H1 (cell line): ENCODE measurements around the gene NCK1. TPM values are rescaled to one million over a fixed set of nuclear protein-coding genes. Genes with fewer than 3 reads are reported as not detected.

Source experiments
- CTCF ChIA-PET: fragments of 300-600 bp; sonication (Branson Sonifier 250); formaldehyde crosslinking; loops from one replicate; lab custom pipeline; 2021; ENCODE audit not compliant: partially characterized antibody; lab: Charles Lee
- POLR2A ChIA-PET: fragments of 300-600 bp; sonication (Branson Sonifier 250); formaldehyde crosslinking; loops from one replicate; lab custom pipeline; 2021; ENCODE audit warnings: inconsistent platforms; ENCODE audit not compliant: partially characterized antibody; lab: Charles Lee
- DNase-seq, 2 experiments: peaks; one replicate each; pipeline versions ENCODE4 v3.0.0 to v3.0.0-alpha.2; 2010 to 2022; ENCODE audit warnings: low spot score in 2 of 2, low read depth in 1 of 2, mixed read lengths in 1 of 2
- FAIRE-seq: peaks from 2 replicates; lab custom pipeline; 2011; peaks lifted over from hg19 to GRCh38; lab: Jason Lieb, UNC
- H2AFZ ChIP-seq: 2 replicates; pipeline ENCODE4 v1.8.1; 2012; ENCODE audit warnings: low read length, inconsistent platforms
- H2AK5ac ChIP-seq: 2 replicates; pipeline ENCODE4 v1.6.1; 2013; ENCODE audit warnings: low read depth, low read length
- H2BK120ac ChIP-seq: replicated peaks from 2 replicates; pipeline ENCODE3; 2013; ENCODE audit warnings: low read depth, low read length, inconsistent platforms
- H2BK12ac ChIP-seq: 2 replicates; pipeline ENCODE4 v1.6.1; 2013; ENCODE audit warnings: low read depth, low read length
- H2BK15ac ChIP-seq: 2 replicates; pipeline ENCODE4 v1.6.1; 2013; ENCODE audit warnings: low read length
- H2BK20ac ChIP-seq: 2 replicates; pipeline ENCODE4 v1.6.1; 2013; ENCODE audit warnings: low read length
- H2BK5ac ChIP-seq: 2 replicates; pipeline ENCODE4 v1.6.1; 2013; ENCODE audit warnings: low read depth, low read length
- H3K14ac ChIP-seq: 2 replicates; pipeline ENCODE4 v1.6.1; 2013; ENCODE audit warnings: inconsistent platforms; ENCODE audit not compliant: insufficient read length
- H3K18ac ChIP-seq: 2 replicates; pipeline ENCODE4 v1.6.1; 2013; ENCODE audit warnings: low read length; ENCODE audit errors: extremely low read depth
- H3K23ac ChIP-seq: 2 replicates; pipeline ENCODE4 v1.6.1; 2013; ENCODE audit warnings: inconsistent platforms; ENCODE audit not compliant: insufficient read length
- H3K23me2 ChIP-seq: 2 replicates; pipeline ENCODE4 v1.6.1; 2013; ENCODE audit warnings: low read depth, low read length
- H3K27ac ChIP-seq: 2 replicates; pipeline ENCODE4 v1.6.1; 2011; ENCODE audit warnings: low read depth, low read length, inconsistent platforms
- H3K27me3 ChIP-seq, 4 experiments: replicated peaks in 1 of 4; 1 replicate in 1 of 4; 2 replicates in 3 of 4; pipeline versions ENCODE4 v1.6.1 to v1.8.1; 2011 to 2013; ENCODE audit warnings: low read length in 3 of 4, mild to moderate bottlenecking in 3 of 4, inconsistent platforms in 2 of 4, mixed read lengths in 2 of 4, moderate library complexity in 1 of 4; ENCODE audit not compliant: control insufficient read depth in 3 of 4, insufficient read depth in 3 of 4; ENCODE audit errors: extremely low read depth in 1 of 4
- H3K36me3 ChIP-seq, 4 experiments: 2 replicates each; pipeline versions ENCODE4 v1.6.1 to v1.8.1; 2011 to 2013; ENCODE audit warnings: mild to moderate bottlenecking in 4 of 4, low read length in 3 of 4, moderate library complexity in 2 of 4, control low read depth in 1 of 4, inconsistent platforms in 1 of 4; ENCODE audit not compliant: insufficient read depth in 4 of 4, control insufficient read depth in 2 of 4
- H3K4ac ChIP-seq: replicated peaks from 2 replicates; pipeline ENCODE3; 2013; ENCODE audit warnings: low read length, low read depth, mixed read lengths, inconsistent platforms; ENCODE audit not compliant: insufficient read length
- H3K4me1 ChIP-seq, 4 experiments: replicated peaks in 1 of 4; 1 replicate in 1 of 4; 2 replicates in 3 of 4; pipeline versions ENCODE4 v1.6.1 to v1.8.1; 2011 to 2013; ENCODE audit warnings: low read length in 3 of 4, inconsistent platforms in 2 of 4, mixed read lengths in 1 of 4; ENCODE audit not compliant: insufficient read depth in 4 of 4, control insufficient read depth in 3 of 4
- H3K4me2 ChIP-seq, 2 experiments: 2 replicates each; pipeline versions ENCODE4 v1.6.1 to v1.8.1; 2011 to 2013; ENCODE audit warnings: low read depth in 2 of 2, low read length in 2 of 2, control low read depth in 1 of 2, inconsistent platforms in 1 of 2, mild to moderate bottlenecking in 1 of 2; ENCODE audit not compliant: insufficient read depth in 1 of 2
- H3K4me3 ChIP-seq, 4 experiments: fragments of 200-600, 300-600 bp in 1 of 4; sonication (generic), shearing (Covaris generic), sonication (Bioruptor Twin) in 1 of 4; 2 replicates each; pipeline versions ENCODE4 v1.5.1 to v1.8.1; 2011 to 2016; ENCODE audit warnings: low read length in 4 of 4, low read depth in 3 of 4, control low read depth in 2 of 4, inconsistent platforms in 2 of 4, mild to moderate bottlenecking in 2 of 4, mixed read lengths in 1 of 4, moderate library complexity in 1 of 4; ENCODE audit not compliant: insufficient read depth in 2 of 4; ENCODE audit errors: extremely low read depth in 1 of 4
- H3K56ac ChIP-seq: replicated peaks from 2 replicates; pipeline ENCODE3; 2013; ENCODE audit warnings: low read depth, mild to moderate bottlenecking, mixed read lengths, low read length, inconsistent platforms; ENCODE audit not compliant: insufficient read length
- H3K79me1 ChIP-seq: 2 replicates; pipeline ENCODE4 v1.6.1; 2013; ENCODE audit warnings: low read depth, low read length, control low read depth
- H3K79me2 ChIP-seq, 2 experiments: 2 replicates each; pipeline versions ENCODE4 v1.6.1 to v1.8.1; 2012 to 2013; ENCODE audit warnings: low read length in 2 of 2, mild to moderate bottlenecking in 2 of 2, inconsistent platforms in 1 of 2; ENCODE audit not compliant: insufficient read depth in 2 of 2, control insufficient read depth in 1 of 2
- H3K9ac ChIP-seq, 4 experiments: replicated peaks in 1 of 4; 1 replicate in 1 of 4; 2 replicates in 3 of 4; pipeline versions ENCODE4 v1.6.1 to v1.8.1; 2011 to 2013; ENCODE audit warnings: low read depth in 3 of 4, low read length in 3 of 4, control low read depth in 2 of 4, mild to moderate bottlenecking in 2 of 4, moderate library complexity in 2 of 4, inconsistent platforms in 1 of 4; ENCODE audit errors: extremely low read depth in 1 of 4
- H3K9me3 ChIP-seq, 2 experiments: 2 replicates each; pipeline versions ENCODE4 v1.6.1 to v1.8.1; 2012 to 2013; ENCODE audit warnings: mild to moderate bottlenecking in 2 of 2, moderate library complexity in 2 of 2, control low read depth in 1 of 2, inconsistent platforms in 1 of 2, low read depth in 1 of 2, low read length in 1 of 2, mixed read lengths in 1 of 2; ENCODE audit not compliant: insufficient read depth in 2 of 2
- H4K20me1 ChIP-seq, 2 experiments: replicated peaks in 1 of 2; 2 replicates each; pipeline versions ENCODE3 to v1.8.1; 2011 to 2013; ENCODE audit warnings: inconsistent platforms in 2 of 2, low read length in 2 of 2, mild to moderate bottlenecking in 1 of 2; ENCODE audit not compliant: insufficient read depth in 2 of 2, control insufficient read depth in 1 of 2
- H4K5ac ChIP-seq: 2 replicates; pipeline ENCODE4 v1.6.1; 2013; ENCODE audit warnings: low read length, low read depth, mixed read lengths, inconsistent platforms; ENCODE audit not compliant: insufficient read length
- H4K8ac ChIP-seq: 2 replicates; pipeline ENCODE4 v1.8.0; 2013; ENCODE audit warnings: mild to moderate bottlenecking, moderate library complexity, low read length, inconsistent platforms; ENCODE audit not compliant: insufficient read depth; ENCODE audit errors: extremely low read depth
- H4K91ac ChIP-seq: replicated peaks from 2 replicates; pipeline ENCODE3; 2013; ENCODE audit warnings: low read length, mixed read lengths, inconsistent platforms; ENCODE audit not compliant: insufficient read length
- BACH1 ChIP-seq: IDR thresholded peaks from 2 replicates; pipeline ENCODE4 v1.6.1; 2012; ENCODE audit warnings: low read length, improper control_type of control experiment
- CBX5 ChIP-seq: fragments of 300-800, 300-1000 bp; sonication (generic); IDR thresholded peaks from 2 replicates; pipeline ENCODE4 v1.7.1; 2016; ENCODE audit warnings: antibody characterized with exemption, low read length, low read depth
- CEBPB ChIP-seq: IDR thresholded peaks from 2 replicates; pipeline ENCODE4 v1.6.1; 2012; ENCODE audit warnings: low read depth, low read length
- CREB1 ChIP-seq: IDR thresholded peaks from 2 replicates; pipeline ENCODE4 v1.6.1; 2012; ENCODE audit warnings: inconsistent platforms
- E2F6 ChIP-seq: IDR thresholded peaks from 2 replicates; pipeline ENCODE4 v1.6.1; 2012; ENCODE audit warnings: inconsistent platforms
- FOSL1 ChIP-seq: IDR thresholded peaks from 2 replicates; pipeline ENCODE4 v1.6.1; 2011; ENCODE audit warnings: mild to moderate bottlenecking, low read depth, low read length, moderate library complexity; ENCODE audit not compliant: insufficient read depth
- HDAC2 ChIP-seq, 2 experiments: fragments of 300-600 bp in 1 of 2; sonication (generic) in 1 of 2; IDR thresholded peaks; 2 replicates each; pipeline ENCODE4 v1.6.1; 2011 to 2012; ENCODE audit warnings: low read depth in 2 of 2, low read length in 2 of 2, mild to moderate bottlenecking in 2 of 2, moderate library complexity in 2 of 2, borderline replicate concordance in 1 of 2, inconsistent platforms in 1 of 2
- JUN ChIP-seq: IDR thresholded peaks from 2 replicates; pipeline ENCODE4 v1.6.1; 2011; ENCODE audit warnings: low read depth, mild to moderate bottlenecking, improper control_type of control experiment, low read length
- JUND ChIP-seq: IDR thresholded peaks from 2 replicates; pipeline ENCODE4 v1.6.1; 2011; ENCODE audit warnings: mild to moderate bottlenecking, improper control_type of control experiment, low read length
- POLR2AphosphoS5 ChIP-seq: IDR thresholded peaks from 2 replicates; pipeline ENCODE4 v1.6.1; 2011; ENCODE audit warnings: low read depth, low read length
- RXRA ChIP-seq: IDR thresholded peaks from 2 replicates; pipeline ENCODE4 v1.6.1; 2011; ENCODE audit warnings: low read depth, mild to moderate bottlenecking, low read length, moderate library complexity; ENCODE audit not compliant: insufficient read depth
- SIRT6 ChIP-seq: IDR thresholded peaks from one replicate; pipeline ENCODE4 v1.7.1; 2012; ENCODE audit warnings: low read length, inconsistent platforms
- SP1 ChIP-seq: IDR thresholded peaks from 2 replicates; pipeline ENCODE4 v1.6.1; 2011; ENCODE audit warnings: low read depth, low read length
- TAF7 ChIP-seq: optimal IDR thresholded peaks from 2 replicates; pipeline ENCODE3; 2011; ENCODE audit warnings: low read depth, mild to moderate bottlenecking, inconsistent platforms, low read length, moderate library complexity, borderline replicate concordance
- WGBS, 2 experiments: shearing (Covaris generic) in 1 of 2; methylation state at CpG; one replicate each; pipeline versions ENCODE4 v1.1.6 to v1.1.7; 2013 to 2015; ENCODE audit warnings: low lambda C conversion rate in 2 of 2, mixed read lengths in 2 of 2, inconsistent platforms in 1 of 2, low coverage in 1 of 2, missing lambda C conversion rate in 1 of 2; ENCODE audit not compliant: insufficient replicate concordance in 2 of 2, insufficient coverage in 1 of 2, insufficient read length in 1 of 2; ENCODE audit errors: extremely low coverage in 1 of 2, missing lambda C conversion rate in 1 of 2; 5-methylcytosine and 5-hydroxymethylcytosine counted together
- polyA plus RNA-seq, 7 experiments: library from polyadenylated mRNA; depleted of rRNA in 3 of 7; stranded (reverse) in 5 of 7; unstranded in 2 of 7; fragments of >200 nt in 5 of 7; fragments of 200-250 nt in 2 of 7; gene quantifications; 1 replicate in 5 of 7; 2 replicates in 1 of 7; 4 replicates in 1 of 7; pipeline versions ENCODE4 v1.2.1 to v1.2.3, GENCODE V29; 2011 to 2013; ENCODE audit warnings: missing spikeins in 2 of 7, mixed read lengths in 2 of 7
- total RNA-seq: library from RNA; stranded (reverse); fragmentation: NEBNext Ultra II Directional; extraction: Animal tissue kit (Norgen Biotek cat#: 25700); gene quantifications from 2 replicates; pipeline ENCODE4 v1.2.1, GENCODE V29; 2021

Gene NCK1
- total and polyA plus RNA-seq, 2 of the 8 experiments (the other 6 are each of a cell fraction or from before 2014, with no cell fraction given), result 10.0 to 28.5 TPM

DNA sequence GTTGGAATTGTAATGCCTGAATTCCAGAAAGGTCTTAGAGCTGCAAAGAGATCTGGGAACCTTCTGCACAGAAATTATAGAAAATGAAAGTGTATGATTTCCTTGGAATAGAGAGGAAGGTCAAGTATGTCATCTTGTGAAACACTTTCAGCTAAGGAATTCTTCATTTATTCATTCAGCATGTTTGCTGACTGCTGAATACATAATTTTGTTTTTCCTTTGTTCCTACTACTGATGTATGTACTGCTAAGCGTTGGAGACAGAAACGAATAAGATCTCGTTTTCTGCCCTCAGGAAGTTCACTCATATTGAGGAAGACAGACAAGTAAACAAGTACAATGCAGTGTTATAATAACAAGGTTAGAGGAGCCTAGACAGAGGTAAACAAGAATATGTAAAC, 81.4 kb downstream of the NCK1 start:
- no peak overlapping the region for H3K4me2 ChIP-seq
- no peak overlapping the region for H2BK120ac ChIP-seq
- no peak overlapping the region for H2BK15ac ChIP-seq
- no peak for TF ChIP-seq HDAC2 (IDR thresholded peaks at IDR 0.05; ENCODE audit: borderline replicate concordance in 1 of 2, low read depth in 2 of 2, low read length in 2 of 2)
- TF ChIP-seq POLR2AphosphoS5, result no peak
- no peak for TF ChIP-seq JUN
- no peak for TF ChIP-seq RXRA
- no peak for TF ChIP-seq CREB1
- no peak for TF ChIP-seq E2F6
- TF ChIP-seq CBX5, result no peak
- TF ChIP-seq SP1, result no peak
- TF ChIP-seq SIRT6, result no peak
- no peak for TF ChIP-seq CEBPB
- TF ChIP-seq BACH1, result no peak
- TF ChIP-seq JUND, result no peak
- no peak for TF ChIP-seq FOSL1
- no peak for TF ChIP-seq TAF7

More for the DNA sequence above, 81.4 kb downstream of the NCK1 start:
- Histone ChIP-seq H4K8ac (no peak overlapping the region), H4K20me1 (no peaks in the 10 kb centered on the region), H3K23ac (no peak overlapping the region), H4K5ac (no peak overlapping the region), H3K36me3 (peaks cover 0 to 4% (median 3%) of the 10 kb centered on the region in 4 experiments; a peak in 2 of 8 replicates), H3K9ac (no peak overlapping the region), H3K4me1 (peaks cover 0 to 12% (median 2%) of the 10 kb centered on the region in 4 experiments; a peak in 4 of 7 replicates), H3K18ac (no peak overlapping the region), H3K4ac (no peak overlapping the region), H2AFZ (no peak overlapping the region), H3K4me3 (no peak overlapping the region), H2AK5ac (no peak overlapping the region), H3K27me3 (no peaks in the 10 kb centered on the region), H4K91ac (no peak overlapping the region), H3K9me3 (no peaks in the 10 kb centered on the region), H3K14ac (no peak overlapping the region), H3K79me1 (peaks cover 4% of the 10 kb centered on the region; the same call in 1 of the 2 replicates), H3K23me2 (no peaks in the 10 kb centered on the region), H2BK12ac (no peak overlapping the region), H3K56ac (no peak overlapping the region), H3K79me2 (peaks cover 0 to 47% of the 10 kb centered on the region in 2 experiments; a peak in 2 of 4 replicates), H2BK5ac (no peak overlapping the region), H3K27ac (no peak overlapping the region), H2BK20ac (no peak overlapping the region)
- no peak for FAIRE-seq
- no peak for DNase-seq
- ChIA-PET POLR2A (interaction anchor here (1.0 kb wide), 1 partner anchor 81 kb away, joined by 5 read pairs; the partner anchor contains the start of gene NCK1), CTCF (no interaction called here)
- WGBS, 2 experiments, result 85% methylated on average over 3 of the region's 3 CpGs; no CpG with 5 or more reads in 1 of the 2 experiments
